Activated naive CD4-positive, alpha-beta T cell treated with anti-CD3 and anti-CD28 coated beads for 36 hours (primary cell): Measurements from ENCODE around the gene DSTN. TPM values are rescaled to one million over a fixed set of nuclear protein-coding genes. Genes with fewer than 3 reads are reported as not detected.

ENCODE experiments used
- CTCF ChIA-PET: fragments of 350-600 bp; sonication (Branson Sonifier 250); formaldehyde crosslinking; loops from one replicate; lab custom pipeline; 2021; ENCODE audit warnings: antibody characterized with exemption; lab: Charles Lee
- DNase-seq: peaks from one replicate; pipeline ENCODE4 v3.0.0-alpha.2; 2020
- H3K27ac Mint-ChIP-seq: one replicate; pipeline ENCODE4 v1.8.0; 2021; ENCODE audit warnings: mild to moderate bottlenecking, mixed read lengths
- H3K27me3 Mint-ChIP-seq: one replicate; pipeline ENCODE4 v1.8.0; 2021; ENCODE audit warnings: low read depth, mixed read lengths
- H3K36me3 Mint-ChIP-seq: one replicate; pipeline ENCODE4 v1.8.0; 2021; ENCODE audit warnings: low read depth, mixed read lengths
- H3K4me1 Mint-ChIP-seq: one replicate; pipeline ENCODE4 v1.8.0; 2021; ENCODE audit warnings: low read depth, mixed read lengths
- H3K4me3 Mint-ChIP-seq: one replicate; pipeline ENCODE4 v1.8.0; 2021; ENCODE audit warnings: mild to moderate bottlenecking, moderate library complexity, mixed read lengths
- H3K9me3 Mint-ChIP-seq: one replicate; pipeline ENCODE4 v1.8.0; 2021; ENCODE audit warnings: mixed read lengths
- intact Hi-C: fragments of 100-400 bp; cut with micrococcal nuclease; formaldehyde crosslinking; loops from one replicate; pipeline ENCODE4 v1.15.1; 2023
- total RNA-seq, 2 experiments: library from RNA; stranded (reverse); gene quantifications; one replicate each; pipeline ENCODE4 v1.2.3, GENCODE V29; 2021

DSTN gene
- total RNA-seq, 2 experiments from 2014 or later: 68.9 to 69.7 TPM

GRCh38 chr20:17630151-17630805, 60.4 kb downstream of the DSTN start:
- peaks cover 2% of the 10 kb centered on the region for H3K36me3 Mint-ChIP-seq
- no peak for DNase-seq
- H3K4me1 Mint-ChIP-seq: no peaks in the 10 kb centered on the region
- no peaks in the 10 kb centered on the region for H3K27me3 Mint-ChIP-seq
- intact Hi-C loops: no loop called here
- no peaks in the 10 kb centered on the region for H3K9me3 Mint-ChIP-seq
- H3K4me3 Mint-ChIP-seq: no peak overlapping the region
- H3K27ac Mint-ChIP-seq: no peak overlapping the region
- CTCF ChIA-PET: no interaction called here

- intact Hi-C loops: no loop called here
- CTCF ChIA-PET: interaction anchor here (0.8 kb wide), 1 partner anchor 99 kb away, joined by 5 read pairs; the partner anchor contains the start of gene BFSP1
- peaks cover 2% of the 10 kb centered on the region for H3K36me3 Mint-ChIP-seq
These were observed 60.9 kb downstream of the DSTN start for GRCh38 chr20:17630806-17631195.

GRCh38 chr20:17631576-17632319, 61.9 kb downstream of the DSTN start:
- H3K27ac Mint-ChIP-seq: no peak overlapping the region
- H3K4me1 Mint-ChIP-seq: no peaks in the 10 kb centered on the region
- CTCF ChIA-PET: interaction anchor here (0.8 kb wide), 1 partner anchor 100 kb away, joined by 5 read pairs; the partner anchor contains the start of gene BFSP1
- intact Hi-C loops: no loop called here
- H3K4me3 Mint-ChIP-seq: no peak overlapping the region
- no peak for DNase-seq
- no peaks in the 10 kb centered on the region for H3K27me3 Mint-ChIP-seq
- peaks cover 2% of the 10 kb centered on the region for H3K36me3 Mint-ChIP-seq
- H3K9me3 Mint-ChIP-seq: no peaks in the 10 kb centered on the region

More at GRCh38 chr20:17630806-17631195, 60.9 kb downstream of the DSTN start:
- Mint-ChIP-seq H3K27me3 (no peaks in the 10 kb centered on the region), H3K4me1 (no peaks in the 10 kb centered on the region), H3K4me3 (no peak overlapping the region), H3K9me3 (no peaks in the 10 kb centered on the region), H3K27ac (no peak overlapping the region)
- DNase-seq: no peak

GRCh38 chr20:17633221-17633849, 63.5 kb downstream of the DSTN start:
- CTCF ChIA-PET: no interaction called here
- Mint-ChIP-seq H3K4me1 (no peaks in the 10 kb centered on the region), H3K36me3 (peaks cover 1% of the 10 kb centered on the region), H3K27ac (no peak overlapping the region), H3K27me3 (no peaks in the 10 kb centered on the region), H3K9me3 (no peaks in the 10 kb centered on the region), H3K4me3 (no peak overlapping the region)
- DNase-seq: no peak
- intact Hi-C loops: no loop called here

- no peaks in the 10 kb centered on the region for H3K27me3 Mint-ChIP-seq
- H3K27ac Mint-ChIP-seq: no peak overlapping the region
- no peak for DNase-seq
- CTCF ChIA-PET: interaction anchor here (0.9 to 1.4 kb wide), 2 partner anchors 97 to 128 kb away, joined by 4 read pairs; no protein-coding TSS in a partner anchor
- H3K9me3 Mint-ChIP-seq: no peaks in the 10 kb centered on the region
- intact Hi-C loops: no loop called here
- H3K4me1 Mint-ChIP-seq: no peaks in the 10 kb centered on the region
- no peaks in the 10 kb centered on the region for H3K36me3 Mint-ChIP-seq
- H3K4me3 Mint-ChIP-seq: no peak overlapping the region
These were observed 64.1 kb downstream of the DSTN start for GRCh38 chr20:17633850-17634500.

- intact Hi-C loops: no loop called here
- CTCF ChIA-PET: interaction anchor here (0.9 to 1.4 kb wide), 2 partner anchors 98 to 129 kb away, joined by 4 read pairs; no protein-coding TSS in a partner anchor
- Mint-ChIP-seq H3K36me3 (no peaks in the 10 kb centered on the region), H3K4me1 (no peaks in the 10 kb centered on the region), H3K27me3 (no peaks in the 10 kb centered on the region), H3K4me3 (no peak overlapping the region), H3K9me3 (no peaks in the 10 kb centered on the region), H3K27ac (no peak overlapping the region)
- DNase-seq: no peak
These were observed 64.9 kb downstream of the DSTN start for GRCh38 chr20:17634661-17635331.

GRCh38 chr20:17635332-17636244, 65.7 kb downstream of the DSTN start:
- CTCF ChIA-PET: interaction anchor here (1.4 kb wide), 1 partner anchor 99 kb away, joined by 4 read pairs; no protein-coding TSS in a partner anchor
- no peak for DNase-seq
- Mint-ChIP-seq H3K27ac (no peak overlapping the region), H3K9me3 (no peaks in the 10 kb centered on the region), H3K4me1 (no peaks in the 10 kb centered on the region), H3K4me3 (no peak overlapping the region), H3K27me3 (no peaks in the 10 kb centered on the region), H3K36me3 (peaks cover 2% of the 10 kb centered on the region)
- intact Hi-C loops: no loop called here

GRCh38 chr20:17636523-17637412, 66.9 kb downstream of the DSTN start:
- CTCF ChIA-PET: interaction anchor here (0.5 kb wide), 1 partner anchor 50 kb away, joined by 3 read pairs; no protein-coding TSS in a partner anchor
- Mint-ChIP-seq H3K27me3 (no peaks in the 10 kb centered on the region), H3K4me3 (no peak overlapping the region), H3K36me3 (peaks cover 2% of the 10 kb centered on the region), H3K4me1 (no peaks in the 10 kb centered on the region), H3K27ac (no peak overlapping the region), H3K9me3 (no peaks in the 10 kb centered on the region)
- no peak for DNase-seq
- intact Hi-C loops: no loop called here

GRCh38 chr20:17637413-17637780, 67.5 kb downstream of the DSTN start:
- CTCF ChIA-PET: interaction anchor here (0.5 kb wide), 1 partner anchor 50 kb away, joined by 3 read pairs; no protein-coding TSS in a partner anchor
- peaks cover 2% of the 10 kb centered on the region for H3K36me3 Mint-ChIP-seq
- DNase-seq: no peak
- no peak overlapping the region for H3K4me3 Mint-ChIP-seq
- H3K9me3 Mint-ChIP-seq: no peaks in the 10 kb centered on the region
- intact Hi-C loops: no loop called here
- no peak overlapping the region for H3K27ac Mint-ChIP-seq
- no peaks in the 10 kb centered on the region for H3K4me1 Mint-ChIP-seq
- no peaks in the 10 kb centered on the region for H3K27me3 Mint-ChIP-seq

GRCh38 chr20:17637985-17638640, 68.2 kb downstream of the DSTN start:
- Mint-ChIP-seq H3K27ac (no peak overlapping the region), H3K27me3 (no peaks in the 10 kb centered on the region), H3K4me1 (no peaks in the 10 kb centered on the region), H3K9me3 (no peaks in the 10 kb centered on the region), H3K4me3 (no peak overlapping the region), H3K36me3 (peaks cover 2% of the 10 kb centered on the region)
- CTCF ChIA-PET: interaction anchor here (1.3 kb wide), 1 partner anchor 11 kb away, joined by 3 read pairs; no protein-coding TSS in a partner anchor
- intact Hi-C loops: no loop called here
- no peak for DNase-seq
